Caco-2 (cell line): ENCODE measurements around the gene OR4X2. TPM values are rescaled to one million over a fixed set of nuclear protein-coding genes. Genes with fewer than 3 reads are reported as not detected.
"Not testable (repeated sequence)": the region's sequence is repeated elsewhere in the genome, so short reads cannot be mapped to it uniquely, and the experiment has no call there.

Experiments used
- BruUV-seq: library from RNA; stranded (reverse); fragments of 400-500 nt; replicated peaks from 2 replicates; lab custom pipeline; 2021; lab: Mats Ljungman, UMichigan
- CTCF ChIA-PET: fragments of 300-600 bp; sonication (Branson Sonifier 250); formaldehyde crosslinking; loops from one replicate; lab custom pipeline; 2022; ENCODE audit warnings: antibody characterized with exemption; lab: Charles Lee
- POLR2A ChIA-PET: fragments of 300-600 bp; sonication (Branson Sonifier 250); formaldehyde crosslinking; loops from one replicate; lab custom pipeline; 2022; ENCODE audit warnings: antibody characterized with exemption; lab: Charles Lee
- DNase-seq, 2 experiments: peaks; one replicate each; pipeline versions ENCODE4 v3.0.0 to v3.0.0-alpha.2; 2020 to 2022
- H3K27me3 ChIP-seq: replicated peaks from 2 replicates; pipeline ENCODE4 v1.6.0; 2011; ENCODE audit warnings: low read length; ENCODE audit not compliant: control insufficient read depth, insufficient read depth
- H3K36me3 ChIP-seq: 2 replicates; pipeline ENCODE4 v1.5.1; 2011; ENCODE audit warnings: low read length; ENCODE audit not compliant: control insufficient read depth, insufficient read depth
- H3K4me1 ChIP-seq: fragments of 250-450 bp; sonication (Bioruptor Pico); 2 replicates; pipeline ENCODE4 v1.5.1; 2020; ENCODE audit warnings: mild to moderate bottlenecking
- H3K4me3 ChIP-seq: 2 replicates; pipeline ENCODE4 v1.5.1; 2011; ENCODE audit warnings: low read depth, mild to moderate bottlenecking, control low read depth, low read length
- H3K9me3 ChIP-seq: fragments of 250-450 bp; sonication (Bioruptor Pico); 2 replicates; pipeline ENCODE4 v1.5.1; 2020; ENCODE audit warnings: mild to moderate bottlenecking, moderate library complexity
- H3K27ac Mint-ChIP-seq: one replicate; pipeline ENCODE4 v1.8.0; 2022; ENCODE audit warnings: mixed read lengths; ENCODE audit not compliant: unreplicated experiment
- H3K27me3 Mint-ChIP-seq: one replicate; pipeline ENCODE4 v1.8.0; 2022; ENCODE audit warnings: mixed read lengths; ENCODE audit not compliant: insufficient read depth, unreplicated experiment
- H3K36me3 Mint-ChIP-seq: one replicate; pipeline ENCODE4 v1.8.0; 2022; ENCODE audit warnings: mild to moderate bottlenecking, mixed read lengths; ENCODE audit not compliant: insufficient read depth, unreplicated experiment
- H3K4me1 Mint-ChIP-seq: one replicate; pipeline ENCODE4 v1.8.0; 2022; ENCODE audit warnings: low read depth, mixed read lengths; ENCODE audit not compliant: unreplicated experiment
- H3K4me3 Mint-ChIP-seq: one replicate; pipeline ENCODE4 v1.8.0; 2022; ENCODE audit warnings: mild to moderate bottlenecking, moderate library complexity, mixed read lengths; ENCODE audit not compliant: unreplicated experiment
- H3K9me3 Mint-ChIP-seq: one replicate; pipeline ENCODE4 v1.8.0; 2022; ENCODE audit warnings: mixed read lengths; ENCODE audit not compliant: unreplicated experiment
- intact Hi-C: fragments of 100-400 bp; cut with micrococcal nuclease; formaldehyde crosslinking; loops from one replicate; pipeline ENCODE4 v1.10.0; 2022; ENCODE audit not compliant: unreplicated experiment
- total RNA-seq: library from RNA; stranded (reverse); gene quantifications from 2 replicates; pipeline ENCODE4 v1.2.3, GENCODE V29; 2022
- TF ChIP-seq, protein P1 (sequence below), 2 experiments: fragments of 200-600 bp in 1 of 2; IDR thresholded peaks; 1 replicate in 1 of 2; 2 replicates in 1 of 2; pipeline versions ENCODE4 v1.5.1 to v1.8.0; 2011 to 2022; ENCODE audit warnings: antibody characterized with exemption in 1 of 2, control low read depth in 1 of 2, inconsistent platforms in 1 of 2, low read depth in 1 of 2, low read length in 1 of 2, mild to moderate bottlenecking in 1 of 2, moderate library complexity in 1 of 2; ENCODE audit not compliant: insufficient read depth in 1 of 2, severe bottlenecking in 1 of 2, unreplicated experiment in 1 of 2

OR4X2 gene
- total RNA-seq, 1 experiment from 2014 or later = not detected

- TF ChIP-seq, protein P1, sequence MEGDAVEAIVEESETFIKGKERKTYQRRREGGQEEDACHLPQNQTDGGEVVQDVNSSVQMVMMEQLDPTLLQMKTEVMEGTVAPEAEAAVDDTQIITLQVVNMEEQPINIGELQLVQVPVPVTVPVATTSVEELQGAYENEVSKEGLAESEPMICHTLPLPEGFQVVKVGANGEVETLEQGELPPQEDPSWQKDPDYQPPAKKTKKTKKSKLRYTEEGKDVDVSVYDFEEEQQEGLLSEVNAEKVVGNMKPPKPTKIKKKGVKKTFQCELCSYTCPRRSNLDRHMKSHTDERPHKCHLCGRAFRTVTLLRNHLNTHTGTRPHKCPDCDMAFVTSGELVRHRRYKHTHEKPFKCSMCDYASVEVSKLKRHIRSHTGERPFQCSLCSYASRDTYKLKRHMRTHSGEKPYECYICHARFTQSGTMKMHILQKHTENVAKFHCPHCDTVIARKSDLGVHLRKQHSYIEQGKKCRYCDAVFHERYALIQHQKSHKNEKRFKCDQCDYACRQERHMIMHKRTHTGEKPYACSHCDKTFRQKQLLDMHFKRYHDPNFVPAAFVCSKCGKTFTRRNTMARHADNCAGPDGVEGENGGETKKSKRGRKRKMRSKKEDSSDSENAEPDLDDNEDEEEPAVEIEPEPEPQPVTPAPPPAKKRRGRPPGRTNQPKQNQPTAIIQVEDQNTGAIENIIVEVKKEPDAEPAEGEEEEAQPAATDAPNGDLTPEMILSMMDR (IDR thresholded peaks at IDR 0.05; ENCODE audit: insufficient read depth in 1 of 2, low read depth in 1 of 2, low read length in 1 of 2, severe bottlenecking in 1 of 2, unreplicated experiment in 1 of 2) = no peak
- Mint-ChIP-seq H3K27me3 (peaks cover 4% of the 10 kb centered on the region), H3K27ac (no peak within 1 kb of the TSS), H3K4me3 (no peak within 1 kb of the TSS), H3K4me1 (no peaks in the 10 kb centered on the region), H3K36me3 (no peaks in the 10 kb centered on the region), H3K9me3 (no peaks in the 10 kb centered on the region)
- H3K4me1 ChIP-seq = no peaks in the 10 kb centered on the region
- intact Hi-C loops = no loop called here
- CTCF ChIA-PET = no interaction called here
- POLR2A ChIA-PET = no interaction called here
- no peaks in the 10 kb centered on the region for H3K9me3 ChIP-seq
- no peaks in the 10 kb centered on the region for H3K27me3 ChIP-seq
- DNase-seq = no peak
- no TSS peak for BruUV-seq
- no peak within 1 kb of the TSS for H3K4me3 ChIP-seq
- no peaks in the 10 kb centered on the region for H3K36me3 ChIP-seq
Observed at GRCh38 chr11:48216510-48216909, 28.4 kb upstream of the OR4X2 start, which contains the start of gene OR4B1. Gene OR4B1 (plus strand): TSS chr11:48216810. CDS start chr11:48216810, 0 bp downstream.

DNA sequence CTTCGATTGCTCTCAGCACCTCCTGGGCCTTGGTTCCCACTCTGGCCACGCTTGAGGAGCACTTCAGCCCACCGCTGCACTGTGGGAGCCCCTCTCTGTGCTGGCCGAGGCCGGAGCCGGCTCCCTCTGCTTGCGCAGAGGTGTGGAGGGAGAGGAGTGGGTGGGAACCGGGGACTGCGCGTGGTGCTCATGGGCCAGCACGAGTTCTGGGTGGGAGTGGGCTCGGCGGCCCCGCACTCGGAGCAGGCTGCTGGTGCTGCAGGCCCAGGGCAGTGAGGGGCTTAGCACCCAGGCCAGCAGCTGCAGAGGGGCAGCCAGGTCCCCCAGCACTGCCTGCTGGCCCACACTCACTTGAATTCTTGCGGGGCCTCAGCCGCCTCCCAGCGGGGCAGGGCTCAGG is 16.1 kb upstream of the OR4X2 start:
- Histone ChIP-seq H3K9me3 (no peaks in the 10 kb centered on the region), H3K4me1 (no peaks in the 10 kb centered on the region), H3K36me3 (no peaks in the 10 kb centered on the region), H3K27me3 (no peaks in the 10 kb centered on the region), H3K4me3 (no peak overlapping the region)
- Mint-ChIP-seq H3K9me3 (no peaks in the 10 kb centered on the region), H3K27ac (no peak overlapping the region), H3K36me3 (no peaks in the 10 kb centered on the region), H3K4me3 (no peak overlapping the region), H3K27me3 (peaks cover 2% of the 10 kb centered on the region), H3K4me1 (no peaks in the 10 kb centered on the region)
- ChIA-PET CTCF (no interaction called here), POLR2A (no interaction called here)
- intact Hi-C loops = no loop called here
- DNase-seq = no peak
- TF ChIP-seq, protein P1 (IDR thresholded peaks at IDR 0.05; ENCODE audit: insufficient read depth in 1 of 2, low read depth in 1 of 2, low read length in 1 of 2, severe bottlenecking in 1 of 2, unreplicated experiment in 1 of 2) = no peak
- BruUV-seq = no TSS peak

DNA sequence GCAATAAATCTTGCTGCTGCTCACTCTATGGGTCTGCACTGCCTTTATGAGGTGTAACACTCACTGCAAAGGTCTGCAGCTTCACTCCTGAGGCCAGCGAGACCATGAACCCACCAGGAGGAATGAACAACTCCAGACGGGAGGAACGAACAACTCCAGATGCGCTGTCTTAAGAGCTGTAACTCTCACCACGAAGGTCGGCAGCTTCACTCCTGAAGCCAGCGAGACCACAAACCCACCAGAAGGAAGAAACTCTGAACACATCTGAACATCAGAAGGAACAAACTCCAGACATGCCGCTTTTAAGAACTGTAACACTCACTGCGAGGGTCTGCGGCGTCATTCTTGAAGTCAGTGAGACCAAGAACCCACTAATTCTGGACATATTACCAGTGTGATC is 14.8 kb upstream of the OR4X2 start:
- H3K27ac Mint-ChIP-seq, H3K27me3 ChIP-seq, H3K9me3 ChIP-seq, CTCF ChIA-PET, H3K4me3 ChIP-seq, H3K27me3 Mint-ChIP-seq, H3K4me1 ChIP-seq, intact Hi-C loops, BruUV-seq, H3K36me3 ChIP-seq, H3K36me3 Mint-ChIP-seq, H3K4me1 Mint-ChIP-seq, DNase-seq, H3K9me3 Mint-ChIP-seq, H3K4me3 Mint-ChIP-seq, POLR2A ChIA-PET: not testable (repeated sequence)

DNA sequence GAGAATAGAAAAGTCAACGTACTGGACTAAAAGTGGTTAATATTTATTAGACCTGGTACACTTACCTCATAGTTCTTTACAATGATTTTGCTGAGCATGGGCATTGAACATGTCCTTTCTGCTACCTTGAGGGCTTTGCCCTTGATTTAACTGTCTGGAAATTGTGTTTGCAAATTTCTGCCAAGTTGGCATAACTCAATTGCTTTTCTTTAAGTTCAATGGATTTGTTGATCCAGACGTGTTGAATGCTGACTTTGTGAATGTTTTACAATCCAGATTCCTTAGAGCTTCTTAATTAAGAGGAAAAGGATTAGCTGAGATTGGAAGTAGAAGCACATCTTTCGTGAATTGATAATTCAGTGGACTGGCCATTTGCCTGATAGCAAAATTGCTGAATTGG is 7.2 kb upstream of the OR4X2 start:
- POLR2A ChIA-PET = no interaction called here
- Mint-ChIP-seq H3K27me3 (peaks cover 5% of the 10 kb centered on the region), H3K4me1 (no peaks in the 10 kb centered on the region), H3K9me3 (no peaks in the 10 kb centered on the region), H3K4me3 (no peak overlapping the region), H3K27ac (no peak overlapping the region), H3K36me3 (no peaks in the 10 kb centered on the region)
- CTCF ChIA-PET = no interaction called here
- Histone ChIP-seq H3K27me3 (no peaks in the 10 kb centered on the region), H3K36me3 (no peaks in the 10 kb centered on the region), H3K4me1 (no peaks in the 10 kb centered on the region), H3K9me3 (no peaks in the 10 kb centered on the region), H3K4me3 (no peak overlapping the region)
- no peak for DNase-seq
- no TSS peak for BruUV-seq
- TF ChIP-seq, protein P1 (IDR thresholded peaks at IDR 0.05; ENCODE audit: insufficient read depth in 1 of 2, low read depth in 1 of 2, low read length in 1 of 2, severe bottlenecking in 1 of 2, unreplicated experiment in 1 of 2) = no peak
- intact Hi-C loops = no loop called here
